Measurements from ENCODE around the gene STXBP6.

Gene STXBP6

GRCh38 chr14:24815543-24815942 lies 234.4 kb downstream of the STXBP6 start:
- TF ChIP-seq, protein P1, sequence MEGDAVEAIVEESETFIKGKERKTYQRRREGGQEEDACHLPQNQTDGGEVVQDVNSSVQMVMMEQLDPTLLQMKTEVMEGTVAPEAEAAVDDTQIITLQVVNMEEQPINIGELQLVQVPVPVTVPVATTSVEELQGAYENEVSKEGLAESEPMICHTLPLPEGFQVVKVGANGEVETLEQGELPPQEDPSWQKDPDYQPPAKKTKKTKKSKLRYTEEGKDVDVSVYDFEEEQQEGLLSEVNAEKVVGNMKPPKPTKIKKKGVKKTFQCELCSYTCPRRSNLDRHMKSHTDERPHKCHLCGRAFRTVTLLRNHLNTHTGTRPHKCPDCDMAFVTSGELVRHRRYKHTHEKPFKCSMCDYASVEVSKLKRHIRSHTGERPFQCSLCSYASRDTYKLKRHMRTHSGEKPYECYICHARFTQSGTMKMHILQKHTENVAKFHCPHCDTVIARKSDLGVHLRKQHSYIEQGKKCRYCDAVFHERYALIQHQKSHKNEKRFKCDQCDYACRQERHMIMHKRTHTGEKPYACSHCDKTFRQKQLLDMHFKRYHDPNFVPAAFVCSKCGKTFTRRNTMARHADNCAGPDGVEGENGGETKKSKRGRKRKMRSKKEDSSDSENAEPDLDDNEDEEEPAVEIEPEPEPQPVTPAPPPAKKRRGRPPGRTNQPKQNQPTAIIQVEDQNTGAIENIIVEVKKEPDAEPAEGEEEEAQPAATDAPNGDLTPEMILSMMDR (IDR thresholded peaks at IDR 0.05; ENCODE audit: unreplicated experiment in 3 of 3): no peak
- no peaks in the 10 kb centered on the region for H3K27me3 Mint-ChIP-seq (ENCODE audit: low read depth)
- H3K36me3 Mint-ChIP-seq (ENCODE audit: low read depth): no peaks in the 10 kb centered on the region
- H3K4me1 Mint-ChIP-seq: peaks cover 41% of the 10 kb centered on the region
- H3K4me3 Mint-ChIP-seq: no peak overlapping the region
- peak overlapping the region; percentile 63 to 81 (median 65) for H3K27ac Mint-ChIP-seq
- H3K9me3 Mint-ChIP-seq: no peaks in the 10 kb centered on the region

- Mint-ChIP-seq H3K27ac (no peak overlapping the region), H3K4me1 (peaks cover 47% of the 10 kb centered on the region), H3K36me3 (ENCODE audit: low read depth) (no peaks in the 10 kb centered on the region), H3K27me3 (ENCODE audit: low read depth) (no peaks in the 10 kb centered on the region), H3K9me3 (no peaks in the 10 kb centered on the region), H3K4me3 (no peak overlapping the region)
- TF ChIP-seq, protein P1 (IDR thresholded peaks at IDR 0.05; ENCODE audit: unreplicated experiment in 3 of 3): no peak
These were observed 235.0 kb downstream of the STXBP6 start for GRCh38 chr14:24814944-24815343.

DNA sequence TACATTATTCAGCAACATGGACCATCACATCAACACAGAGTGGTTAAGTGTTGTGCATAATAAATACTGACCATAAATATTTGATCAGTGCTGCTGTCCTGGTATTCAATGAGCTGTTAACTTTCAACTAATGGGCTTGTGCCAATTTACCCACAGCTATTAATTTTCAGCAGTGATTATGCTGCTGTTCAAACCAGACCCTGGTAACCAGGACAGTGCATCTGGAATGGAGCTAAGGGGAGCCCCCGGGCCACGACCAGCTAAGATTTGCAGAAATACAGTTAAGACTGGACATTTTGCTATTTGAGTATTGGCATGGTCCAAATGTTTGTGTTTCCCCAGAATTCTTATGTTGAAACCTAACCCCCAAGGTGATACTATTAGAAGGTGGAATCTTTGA lies 235.6 kb downstream of the STXBP6 start:
- Mint-ChIP-seq H3K36me3 (ENCODE audit: low read depth) (no peaks in the 10 kb centered on the region), H3K4me1 (peaks cover 48% of the 10 kb centered on the region), H3K27ac (no peak overlapping the region), H3K9me3 (no peaks in the 10 kb centered on the region), H3K27me3 (ENCODE audit: low read depth) (no peaks in the 10 kb centered on the region), H3K4me3 (no peak overlapping the region)
- TF ChIP-seq, protein P1 (IDR thresholded peaks at IDR 0.05; ENCODE audit: unreplicated experiment in 3 of 3): no peak

DNA sequence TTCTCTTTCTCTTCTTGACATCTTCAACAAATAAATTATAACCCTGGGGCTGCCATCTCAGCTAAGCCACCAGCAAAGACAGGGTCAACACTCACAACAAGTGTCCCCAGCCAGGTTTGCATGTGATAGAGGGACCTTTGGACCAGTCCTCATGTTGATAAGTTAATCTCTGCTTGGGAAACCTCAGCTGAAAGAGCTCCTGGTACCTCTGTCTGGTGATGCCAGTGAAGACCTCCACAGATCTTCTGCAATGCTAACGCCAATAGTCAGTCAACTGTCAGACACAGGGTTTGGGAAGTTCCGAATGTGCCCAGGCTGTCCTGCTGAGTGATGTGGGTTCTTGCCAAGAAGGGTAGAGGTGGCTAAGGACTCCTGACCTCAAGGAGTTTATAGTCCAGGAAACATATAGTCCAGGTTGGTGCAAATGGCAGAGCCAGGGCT lies 236.1 kb downstream of the STXBP6 start:
- no peak overlapping the region for H3K27ac Mint-ChIP-seq
- TF ChIP-seq, protein P1 (IDR thresholded peaks at IDR 0.05; ENCODE audit: unreplicated experiment in 3 of 3): no peak
- H3K9me3 Mint-ChIP-seq: no peaks in the 10 kb centered on the region
- H3K4me3 Mint-ChIP-seq: no peak overlapping the region
- no peaks in the 10 kb centered on the region for H3K36me3 Mint-ChIP-seq (ENCODE audit: low read depth)
- H3K4me1 Mint-ChIP-seq: peaks cover 49% of the 10 kb centered on the region
- no peaks in the 10 kb centered on the region for H3K27me3 Mint-ChIP-seq (ENCODE audit: low read depth)

- Mint-ChIP-seq H3K4me3 (no peak overlapping the region), H3K4me1 (peaks cover 47% of the 10 kb centered on the region), H3K27ac (peak overlapping the region in 1 of 3 experiments; percentile 17), H3K27me3 (ENCODE audit: low read depth) (peaks cover under 1% of the 10 kb centered on the region), H3K9me3 (no peaks in the 10 kb centered on the region), H3K36me3 (ENCODE audit: low read depth) (no peaks in the 10 kb centered on the region)
- TF ChIP-seq, protein P1 (IDR thresholded peaks at IDR 0.05; ENCODE audit: unreplicated experiment in 3 of 3): no peak
These were observed 236.7 kb downstream of the STXBP6 start for GRCh38 chr14:24813089-24813815.

- TF ChIP-seq, protein P1 (IDR thresholded peaks at IDR 0.05; ENCODE audit: unreplicated experiment in 3 of 3): no peak
- peak overlapping the region in 2 of 3 experiments; percentile 43 to 76 for H3K27ac Mint-ChIP-seq
- no peaks in the 10 kb centered on the region for H3K36me3 Mint-ChIP-seq (ENCODE audit: low read depth)
- H3K4me3 Mint-ChIP-seq: no peak overlapping the region
- H3K9me3 Mint-ChIP-seq: no peaks in the 10 kb centered on the region
- peaks cover 6% of the 10 kb centered on the region for H3K27me3 Mint-ChIP-seq (ENCODE audit: low read depth)
- peaks cover 28% of the 10 kb centered on the region for H3K4me1 Mint-ChIP-seq
These were observed 240.8 kb downstream of the STXBP6 start for GRCh38 chr14:24809135-24809534.
